WTC11 (cell line): ENCODE data around the gene UGT1A8. TPM values are rescaled to one million over a fixed set of nuclear protein-coding genes. Genes with fewer than 3 reads are reported as not detected.

Source experiments
- ATAC-seq: fragments of 200-7000 bp; cut with Tn5 transposase; 2 replicates; pipeline ENCODE4 v1.10.0; 2021; ENCODE audit warnings: mild to moderate bottlenecking, moderate library complexity
- CTCF ChIA-PET: fragments of 300-600 bp; sonication (Branson Sonifier 250); formaldehyde crosslinking; loops from one replicate; lab custom pipeline; 2021; ENCODE audit warnings: antibody characterized with exemption; lab: Charles Lee
- POLR2A ChIA-PET: fragments of 350-600 bp; sonication (Branson Sonifier 250); formaldehyde crosslinking; loops from one replicate; lab custom pipeline; 2021; ENCODE audit warnings: antibody characterized with exemption; lab: Charles Lee
- DNase-seq: peaks from one replicate; pipeline ENCODE4 v3.0.0; 2021; ENCODE audit warnings: low spot score
- H3K27ac Mint-ChIP-seq: 2 replicates; pipeline ENCODE4 v1.8.0; 2021; ENCODE audit warnings: mixed read lengths
- H3K27me3 Mint-ChIP-seq: 2 replicates; pipeline ENCODE4 v1.8.0; 2021; ENCODE audit warnings: low read depth, mild to moderate bottlenecking, moderate library complexity, mixed read lengths
- H3K36me3 Mint-ChIP-seq: 2 replicates; pipeline ENCODE4 v1.8.0; 2021; ENCODE audit warnings: mixed read lengths
- H3K4me1 Mint-ChIP-seq: 2 replicates; pipeline ENCODE4 v1.8.0; 2022; ENCODE audit warnings: mixed read lengths
- H3K4me3 Mint-ChIP-seq: 2 replicates; pipeline ENCODE4 v1.8.0; 2021; ENCODE audit warnings: mild to moderate bottlenecking, moderate library complexity, mixed read lengths
- H3K9me3 Mint-ChIP-seq: 2 replicates; pipeline ENCODE4 v1.8.0; 2021; ENCODE audit warnings: mixed read lengths
- ARID4B ChIP-seq: sonication (generic); formaldehyde crosslinking; IDR thresholded peaks from 2 replicates; pipeline ENCODE4 v1.8.0; 2023; ENCODE audit warnings: missing genetic modification reagents, mild to moderate bottlenecking, borderline replicate concordance
- ATF6 ChIP-seq: sonication (generic); formaldehyde crosslinking; IDR thresholded peaks from 2 replicates; pipeline ENCODE4 v1.8.1; 2023; ENCODE audit warnings: mild to moderate bottlenecking, missing genetic modification reagents
- E2F1 ChIP-seq: sonication (generic); formaldehyde crosslinking; IDR thresholded peaks from 2 replicates; pipeline ENCODE4 v1.8.0; 2022; ENCODE audit warnings: mild to moderate bottlenecking, missing genetic modification reagents
- E2F5 ChIP-seq: sonication (generic); formaldehyde crosslinking; IDR thresholded peaks from 2 replicates; pipeline ENCODE4 v1.8.1; 2022; ENCODE audit warnings: mild to moderate bottlenecking, moderate library complexity, missing genetic modification reagents
- EMX1 ChIP-seq: fragments of 250-450 bp; sonication (Bioruptor Pico); IDR thresholded peaks from 2 replicates; pipeline ENCODE4 v1.8.0; 2021; ENCODE audit warnings: mild to moderate bottlenecking
- FOXP1 ChIP-seq: sonication (generic); formaldehyde crosslinking; IDR thresholded peaks from 2 replicates; pipeline ENCODE4 v1.8.0; 2022; ENCODE audit warnings: missing genetic modification reagents, mild to moderate bottlenecking, moderate library complexity, borderline replicate concordance
- MYBL2 ChIP-seq: sonication (generic); formaldehyde crosslinking; IDR thresholded peaks from 2 replicates; pipeline ENCODE4 v1.8.1; 2023; ENCODE audit warnings: mild to moderate bottlenecking, moderate library complexity, missing genetic modification reagents
- PRRX2 ChIP-seq: fragments of 250-450 bp; sonication (Bioruptor Pico); IDR thresholded peaks from 2 replicates; pipeline ENCODE4 v1.8.0; 2021; ENCODE audit warnings: mild to moderate bottlenecking
- SMAD4 ChIP-seq: sonication (generic); formaldehyde crosslinking; IDR thresholded peaks from 2 replicates; pipeline ENCODE4 v1.8.0; 2022; ENCODE audit warnings: mild to moderate bottlenecking, missing genetic modification reagents
- TP53 ChIP-seq: sonication (generic); formaldehyde crosslinking; IDR thresholded peaks from 2 replicates; pipeline ENCODE4 v1.8.1; 2023; ENCODE audit warnings: mild to moderate bottlenecking, missing genetic modification reagents
- ZBTB21 ChIP-seq: sonication (generic); formaldehyde crosslinking; IDR thresholded peaks from 2 replicates; pipeline ENCODE4 v1.8.1; 2023; ENCODE audit warnings: mild to moderate bottlenecking, missing genetic modification reagents, borderline replicate concordance
- ZNF396 ChIP-seq: fragments of 250-450 bp; sonication (Bioruptor Pico); IDR thresholded peaks from 2 replicates; pipeline ENCODE4 v1.8.0; 2021; ENCODE audit warnings: mild to moderate bottlenecking, moderate library complexity, borderline replicate concordance
- ZNF423 ChIP-seq: fragments of 250-450 bp; sonication (Bioruptor Pico); IDR thresholded peaks from 2 replicates; pipeline ENCODE4 v2.1.2; 2022; ENCODE audit warnings: mild to moderate bottlenecking, moderate library complexity
- total RNA-seq: library from RNA; stranded (reverse); gene quantifications from 3 replicates; pipeline ENCODE4 v1.2.3, GENCODE V29; 2021
- TF ChIP-seq, protein P1 (sequence below): fragments of 250-450 bp; sonication (Bioruptor Pico); conservative IDR thresholded peaks from 2 replicates; pipeline ENCODE4 v1.9.0; 2021; ENCODE audit warnings: mild to moderate bottlenecking
- TF ChIP-seq, protein P2 (sequence below): sonication (generic); formaldehyde crosslinking; IDR thresholded peaks from 2 replicates; pipeline ENCODE4 v1.8.0; 2023; ENCODE audit warnings: missing genetic modification reagents

UGT1A8 gene
- total RNA-seq, 1 experiment from 2014 or later, result 0.13 TPM

DNA sequence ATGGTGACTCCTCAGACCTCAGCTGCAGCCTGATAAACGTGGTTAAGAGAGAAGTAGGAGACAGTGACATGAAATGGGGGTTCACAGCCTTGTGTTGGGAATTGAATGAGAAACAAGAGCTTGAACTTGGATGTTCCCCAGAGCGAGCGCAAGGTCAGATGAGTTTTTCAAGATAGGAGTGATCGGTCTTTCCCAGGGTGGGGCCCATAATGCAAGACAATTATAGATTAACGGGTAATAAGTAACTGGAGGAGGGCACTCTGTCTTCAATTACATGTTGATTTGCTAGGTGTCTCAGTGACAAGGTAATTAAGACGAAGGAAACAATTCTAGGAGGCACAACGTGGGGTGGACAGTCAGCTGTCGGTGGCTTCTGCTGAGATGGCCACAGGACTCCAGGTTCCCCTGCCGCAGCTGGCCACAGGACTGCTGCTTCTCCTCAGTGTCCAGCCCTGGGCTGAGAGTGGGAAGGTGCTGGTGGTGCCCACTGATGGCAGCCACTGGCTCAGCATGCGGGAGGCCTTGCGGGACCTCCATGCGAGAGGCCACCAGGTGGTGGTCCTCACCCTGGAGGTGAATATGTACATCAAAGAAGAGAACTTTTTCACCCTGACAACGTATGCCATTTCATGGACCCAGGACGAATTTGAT, 95.3 kb downstream of the UGT1A8 start, which contains the start of gene UGT1A5:
Gene UGT1A5 (plus strand): TSS at position 297 of the 651 bp plus-strand sequence. CDS start 85 bp downstream, at position 382.
- POLR2A ChIA-PET, result no interaction called here
- no peaks in the 10 kb centered on the region for H3K27me3 Mint-ChIP-seq
- peaks cover 6% of the 10 kb centered on the region for H3K9me3 Mint-ChIP-seq
- H3K27ac Mint-ChIP-seq, result no peak within 1 kb of the TSS
- H3K4me3 Mint-ChIP-seq, result no peak within 1 kb of the TSS
- peaks cover 4% of the 10 kb centered on the region; the same call in 1 of the 2 replicates for H3K4me1 Mint-ChIP-seq
- no peak for DNase-seq
- ATAC-seq, result no peak
- no peak for TF ChIP-seq ARID4B
- no peak for TF ChIP-seq EMX1
- no peak for TF ChIP-seq E2F1 (CRISPR knock-in tag)
- TF ChIP-seq TP53 (CRISPR knock-in tag), result no peak
- TF ChIP-seq, protein P1, sequence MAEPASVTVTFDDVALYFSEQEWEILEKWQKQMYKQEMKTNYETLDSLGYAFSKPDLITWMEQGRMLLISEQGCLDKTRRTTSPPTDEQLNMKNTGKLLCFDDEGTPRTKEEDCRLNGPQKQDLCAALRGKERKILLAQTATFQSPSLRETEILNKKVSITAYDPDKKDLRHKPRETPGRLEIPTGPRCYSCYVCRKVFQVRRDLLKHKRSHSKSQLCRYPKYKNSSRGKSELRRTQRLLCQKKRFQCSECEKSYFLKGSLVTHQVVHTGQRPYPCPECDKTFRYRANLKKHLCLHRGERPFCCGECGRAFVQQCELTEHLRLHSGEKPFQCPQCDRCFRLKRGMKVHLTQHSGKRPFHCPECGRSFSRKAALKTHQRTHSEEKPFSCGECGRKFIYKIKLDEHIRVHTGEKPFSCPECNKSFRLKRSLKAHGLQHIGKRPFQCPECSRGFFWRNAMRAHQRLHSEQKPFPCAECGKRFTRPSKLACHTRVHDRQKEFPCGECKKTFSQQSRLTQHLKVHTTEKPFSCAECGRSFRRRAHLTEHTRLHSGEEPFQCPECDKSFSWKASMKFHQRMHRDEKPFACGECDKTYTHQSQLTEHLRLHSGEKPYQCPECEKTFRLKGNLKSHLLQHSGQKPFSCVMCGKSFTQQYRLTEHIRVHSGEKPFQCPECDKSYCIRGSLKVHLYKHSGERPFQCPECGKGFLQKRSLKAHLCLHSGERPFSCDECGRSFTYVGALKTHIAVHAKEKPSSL (CRISPR knock-in tag), result no peak
- TF ChIP-seq PRRX2, result no peak
- TF ChIP-seq E2F5, result no peak
- TF ChIP-seq MYBL2 (CRISPR knock-in tag), result no peak
- TF ChIP-seq, protein P2, sequence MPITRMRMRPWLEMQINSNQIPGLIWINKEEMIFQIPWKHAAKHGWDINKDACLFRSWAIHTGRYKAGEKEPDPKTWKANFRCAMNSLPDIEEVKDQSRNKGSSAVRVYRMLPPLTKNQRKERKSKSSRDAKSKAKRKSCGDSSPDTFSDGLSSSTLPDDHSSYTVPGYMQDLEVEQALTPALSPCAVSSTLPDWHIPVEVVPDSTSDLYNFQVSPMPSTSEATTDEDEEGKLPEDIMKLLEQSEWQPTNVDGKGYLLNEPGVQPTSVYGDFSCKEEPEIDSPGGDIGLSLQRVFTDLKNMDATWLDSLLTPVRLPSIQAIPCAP (CRISPR knock-in tag), result no peak
- CTCF ChIA-PET, result interaction anchor here (1.7 to 3.2 kb wide), 4 partner anchors 13 to 264 kb away, joined by 4 to 19 read pairs (median 12); no protein-coding TSS in a partner anchor
- no peaks in the 10 kb centered on the region for H3K36me3 Mint-ChIP-seq

DNA sequence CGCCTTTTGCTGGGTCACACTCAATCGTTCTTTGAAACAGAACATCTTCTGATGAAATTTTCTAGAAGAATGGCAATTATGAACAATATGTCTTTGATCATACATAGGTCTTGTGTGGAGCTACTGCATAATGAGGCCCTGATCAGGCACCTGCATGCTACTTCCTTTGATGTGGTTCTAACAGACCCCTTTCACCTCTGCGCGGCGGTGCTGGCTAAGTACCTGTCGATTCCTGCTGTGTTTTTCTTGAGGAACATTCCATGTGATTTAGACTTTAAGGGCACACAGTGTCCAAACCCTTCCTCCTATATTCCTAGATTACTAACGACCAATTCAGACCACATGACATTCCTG, 95.8 kb downstream of the UGT1A8 start:
- ChIA-PET POLR2A (no interaction called here), CTCF (interaction anchor here (2.7 to 3.2 kb wide), 2 partner anchors 14 to 265 kb away, joined by 7 to 19 read pairs; no protein-coding TSS in a partner anchor)
- Mint-ChIP-seq H3K27me3 (peaks cover under 1% of the 10 kb centered on the region; the same call in 1 of the 2 replicates), H3K27ac (no peak overlapping the region), H3K4me1 (peaks cover 4% of the 10 kb centered on the region; the same call in 1 of the 2 replicates), H3K36me3 (no peaks in the 10 kb centered on the region), H3K9me3 (peaks cover 11% of the 10 kb centered on the region), H3K4me3 (no peak overlapping the region)
- TF ChIP-seq ZNF423 (no peak), ZNF396 (CRISPR knock-in tag) (no peak), SMAD4 (no peak), ZBTB21 (no peak), MYBL2 (CRISPR knock-in tag) (no peak), ATF6 (CRISPR knock-in tag) (no peak), TP53 (CRISPR knock-in tag) (no peak), FOXP1 (CRISPR knock-in tag) (no peak)
- ATAC-seq (no peak), DNase-seq (no peak)
